ENCODE data around the gene XRCC3. TPM values are rescaled to one million over a fixed set of nuclear protein-coding genes. Genes with fewer than 3 reads are reported as not detected.
A peak's percentile ranks its signal among the peaks of the same experiment; 100 is the strongest.

The XRCC3 gene
- total RNA-seq, 1 experiment from 2014 or later, result 46.7 TPM

GRCh38 chr14:103702497-103703432, 12.5 kb downstream of the XRCC3 start:
- POLR2A ChIA-PET, result no interaction called here
- Mint-ChIP-seq H3K9me3 (no peaks in the 10 kb centered on the region), H3K27ac (peak overlapping the region; percentile 41; the same call in 1 of the 2 replicates), H3K36me3 (peaks cover 23% of the 10 kb centered on the region), H3K27me3 (ENCODE audit: low read depth) (no peaks in the 10 kb centered on the region; the same call in 1 of the 2 replicates), H3K4me1 (peaks cover 3% of the 10 kb centered on the region), H3K4me3 (no peak overlapping the region)
- no peak for ATAC-seq
- DNase-seq (ENCODE audit: low spot score), result no peak
- TF ChIP-seq CDX4 (CRISPR knock-in tag; IDR thresholded peaks at IDR 0.05; ENCODE audit: borderline replicate concordance), result no peak
- TF ChIP-seq NR2C2 (CRISPR knock-in tag; IDR thresholded peaks at IDR 0.05), result no peak
- CTCF ChIA-PET, result interaction anchor here (0.6 to 1.8 kb wide), 2 partner anchors 8 to 1005 kb away, joined by 3 to 4 read pairs; no protein-coding TSS in a partner anchor

- CTCF ChIA-PET, result interaction anchor here (0.8 to 1.8 kb wide), 2 partner anchors 8 to 13 kb away, joined by 4 read pairs; partner anchors contain the start of genes XRCC3 and ZFYVE21
- Mint-ChIP-seq H3K36me3 (peaks cover 23% of the 10 kb centered on the region), H3K9me3 (no peaks in the 10 kb centered on the region), H3K4me3 (no peak overlapping the region), H3K4me1 (peaks cover 3% of the 10 kb centered on the region), H3K27ac (peak overlapping the region; percentile 68; the same call in 1 of the 2 replicates), H3K27me3 (ENCODE audit: low read depth) (no peaks in the 10 kb centered on the region; the same call in 1 of the 2 replicates)
- DNase-seq (ENCODE audit: low spot score), result no peak
- TF ChIP-seq E2F1 (CRISPR knock-in tag; IDR thresholded peaks at IDR 0.05) (no peak), SP1 (CRISPR knock-in tag; conservative IDR thresholded peaks at IDR 0.05) (no peak), CREB1 (CRISPR knock-in tag; IDR thresholded peaks at IDR 0.05) (no peak)
- POLR2A ChIA-PET, result no interaction called here
- no peak for ATAC-seq
Observed at GRCh38 chr14:103702095-103702494, 13.2 kb downstream of the XRCC3 start.

GRCh38 chr14:103700753-103701490, 14.3 kb downstream of the XRCC3 start:
- Mint-ChIP-seq H3K27ac (no peak overlapping the region), H3K4me3 (no peak overlapping the region), H3K36me3 (peaks cover 23% of the 10 kb centered on the region), H3K27me3 (ENCODE audit: low read depth) (no peaks in the 10 kb centered on the region; the same call in 1 of the 2 replicates), H3K9me3 (no peaks in the 10 kb centered on the region), H3K4me1 (peaks cover 10% of the 10 kb centered on the region)
- POLR2A ChIA-PET, result interaction anchor here (1.5 kb wide), 1 partner anchor 15 kb away, joined by 3 read pairs; the partner anchor contains the start of genes XRCC3 and ZFYVE21
- DNase-seq (ENCODE audit: low spot score) (no peak), ATAC-seq (no peak)
- CTCF ChIA-PET, result interaction anchor here (0.8 to 1.4 kb wide), 3 partner anchors 15 to 183 kb away, joined by 3 to 4 read pairs (median 3); partner anchors contain the start of genes XRCC3 and ZFYVE21
- TF ChIP-seq NR1H2 (CRISPR knock-in tag; IDR thresholded peaks at IDR 0.05) (no peak), EMX1 (CRISPR knock-in tag; IDR thresholded peaks at IDR 0.05) (no peak), HMGA2 (CRISPR knock-in tag; IDR thresholded peaks at IDR 0.05) (no peak), NR2C2 (CRISPR knock-in tag; IDR thresholded peaks at IDR 0.05) (no peak), MXD4 (CRISPR knock-in tag; IDR thresholded peaks at IDR 0.05; ENCODE audit: borderline replicate concordance) (no peak), AFF4 (CRISPR knock-in tag; IDR thresholded peaks at IDR 0.05; ENCODE audit: borderline replicate concordance) (no peak), ESRRA (CRISPR knock-in tag; IDR thresholded peaks at IDR 0.05; ENCODE audit: borderline replicate concordance) (no peak), CREB1 (CRISPR knock-in tag; IDR thresholded peaks at IDR 0.05) (no peak), KAT7 (CRISPR knock-in tag; IDR thresholded peaks at IDR 0.05; ENCODE audit: borderline replicate concordance) (no peak)

Data from WTC11 (cell line).